H9 (cell line): Measurements from ENCODE around the gene C20orf204. TPM values are rescaled to one million over a fixed set of nuclear protein-coding genes. Genes with fewer than 3 reads are reported as not detected.

Experiments used
- DNase-seq: peaks from one replicate; pipeline ENCODE4 v3.0.0-alpha.2; 2017
- H2AFZ ChIP-seq: one replicate; pipeline ENCODE4 v1.6.1; 2013; ENCODE audit warnings: mild to moderate bottlenecking, low read length, control low read depth, moderate library complexity
- H2AK5ac ChIP-seq: 2 replicates; pipeline ENCODE4 v1.6.1; 2013; ENCODE audit warnings: low read length, control low read depth, mixed read lengths; ENCODE audit not compliant: insufficient read length
- H2BK120ac ChIP-seq: one replicate; pipeline ENCODE4 v1.6.1; 2013; ENCODE audit warnings: low read depth, mild to moderate bottlenecking, low read length, control low read depth, inconsistent platforms; ENCODE audit not compliant: poor library complexity, severe bottlenecking
- H2BK12ac ChIP-seq: 2 replicates; pipeline ENCODE4 v1.6.1; 2013; ENCODE audit warnings: low read length, control low read depth, mixed read lengths, low read depth; ENCODE audit not compliant: insufficient read length
- H2BK15ac ChIP-seq: 2 replicates; pipeline ENCODE4 v1.6.1; 2013; ENCODE audit warnings: low read depth, low read length, control low read depth
- H2BK20ac ChIP-seq: one replicate; pipeline ENCODE4 v1.6.1; 2013; ENCODE audit warnings: low read depth, mild to moderate bottlenecking, low read length, control low read depth, inconsistent platforms; ENCODE audit not compliant: poor library complexity, severe bottlenecking
- H2BK5ac ChIP-seq: 2 replicates; pipeline ENCODE4 v1.6.1; 2013; ENCODE audit warnings: low read length, control low read depth, mixed read lengths; ENCODE audit not compliant: insufficient read length
- H3K14ac ChIP-seq: 2 replicates; pipeline ENCODE4 v1.6.1; 2013; ENCODE audit warnings: low read length, control low read depth; ENCODE audit not compliant: insufficient read depth
- H3K18ac ChIP-seq: 2 replicates; pipeline ENCODE4 v1.6.1; 2013; ENCODE audit warnings: low read depth, mild to moderate bottlenecking, mixed read lengths, low read length, control low read depth; ENCODE audit not compliant: insufficient read length
- H3K23ac ChIP-seq: 2 replicates; pipeline ENCODE4 v1.6.1; 2013; ENCODE audit warnings: low read length, control low read depth, mixed read lengths, low read depth; ENCODE audit not compliant: insufficient read length
- H3K23me2 ChIP-seq: 2 replicates; pipeline ENCODE4 v1.6.1; 2013; ENCODE audit warnings: low read depth, mild to moderate bottlenecking, mixed read lengths, low read length, control low read depth; ENCODE audit not compliant: insufficient read length, poor library complexity, severe bottlenecking
- H3K27ac ChIP-seq: 2 replicates; pipeline ENCODE4 v1.5.1; 2013; ENCODE audit warnings: low read length, control low read depth, mixed read lengths, low read depth; ENCODE audit not compliant: insufficient read length
- H3K27me3 ChIP-seq: 2 replicates; pipeline ENCODE4 v1.6.1; 2013; ENCODE audit warnings: low read length, control low read depth, inconsistent platforms; ENCODE audit not compliant: insufficient read depth
- H3K4ac ChIP-seq: 2 replicates; pipeline ENCODE4 v1.6.1; 2013; ENCODE audit warnings: low read depth, mild to moderate bottlenecking, control low read depth, inconsistent platforms, low read length, moderate library complexity
- H3K4me1 ChIP-seq: 2 replicates; pipeline ENCODE4 v1.6.1; 2013; ENCODE audit warnings: low read length, control low read depth, inconsistent platforms; ENCODE audit not compliant: insufficient read depth
- H3K4me2 ChIP-seq: 2 replicates; pipeline ENCODE4 v1.6.1; 2013; ENCODE audit warnings: low read length, control low read depth, mixed read lengths; ENCODE audit not compliant: insufficient read length, insufficient read depth
- H3K56ac ChIP-seq: 2 replicates; pipeline ENCODE4 v1.6.1; 2013; ENCODE audit warnings: low read depth, mild to moderate bottlenecking, mixed read lengths, low read length, control low read depth; ENCODE audit not compliant: insufficient read length
- H3K79me1 ChIP-seq: 2 replicates; pipeline ENCODE4 v1.6.1; 2013; ENCODE audit warnings: low read depth, mild to moderate bottlenecking, moderate library complexity, low read length, control low read depth, inconsistent platforms; ENCODE audit not compliant: insufficient read depth, poor library complexity, severe bottlenecking
- H3K79me2 ChIP-seq: 2 replicates; pipeline ENCODE4 v1.6.1; 2013; ENCODE audit warnings: low read length, control low read depth, inconsistent platforms; ENCODE audit not compliant: insufficient read depth
- H3K9ac ChIP-seq: 2 replicates; pipeline ENCODE4 v1.6.1; 2013; ENCODE audit warnings: low read length, control low read depth, mixed read lengths; ENCODE audit not compliant: insufficient read length; ENCODE audit errors: extremely low read depth
- H3K9me3 ChIP-seq: one replicate; pipeline ENCODE4 v1.6.1; 2013; ENCODE audit warnings: low read depth, low read length, inconsistent platforms; ENCODE audit not compliant: control insufficient read depth
- H3T11ph ChIP-seq: one replicate; pipeline ENCODE4 v1.6.1; 2013; ENCODE audit warnings: mild to moderate bottlenecking, low read length, control low read depth, inconsistent platforms
- H4K20me1 ChIP-seq: one replicate; pipeline ENCODE4 v1.6.1; 2013; ENCODE audit not compliant: control insufficient read depth, insufficient read length, insufficient read depth
- H4K5ac ChIP-seq: 2 replicates; pipeline ENCODE4 v1.6.1; 2013; ENCODE audit warnings: low read depth, mild to moderate bottlenecking, mixed read lengths, low read length, control low read depth; ENCODE audit not compliant: insufficient read length
- H4K8ac ChIP-seq: replicated peaks from 2 replicates; pipeline ENCODE4 v1.6.1; 2013; ENCODE audit warnings: low read length, control low read depth, mixed read lengths, low read depth; ENCODE audit not compliant: insufficient read length
- H4K91ac ChIP-seq: 2 replicates; pipeline ENCODE4 v1.6.1; 2013; ENCODE audit warnings: low read depth, mild to moderate bottlenecking, moderate library complexity, mixed read lengths, low read length, control low read depth; ENCODE audit not compliant: insufficient read length
- H3K27ac Mint-ChIP-seq, 3 experiments: 2 replicates in 2 of 3; 3 replicates in 1 of 3; pipeline ENCODE4 v1.8.0; 2020 to 2021; ENCODE audit warnings: mixed read lengths in 3 of 3, mild to moderate bottlenecking in 1 of 3, moderate library complexity in 1 of 3
- H3K27me3 Mint-ChIP-seq: 2 replicates; pipeline ENCODE4 v1.8.0; 2021; ENCODE audit warnings: low read depth, mild to moderate bottlenecking, moderate library complexity, mixed read lengths
- H3K36me3 Mint-ChIP-seq, 3 experiments: 2 replicates in 2 of 3; 3 replicates in 1 of 3; pipeline ENCODE4 v1.8.0; 2020 to 2021; ENCODE audit warnings: low read depth in 3 of 3, mixed read lengths in 3 of 3; ENCODE audit not compliant: insufficient read depth in 1 of 3
- H3K4me1 Mint-ChIP-seq, 2 experiments: 2 replicates each; pipeline ENCODE4 v1.8.0; 2020; ENCODE audit warnings: mixed read lengths in 2 of 2
- H3K4me3 Mint-ChIP-seq, 2 experiments: 2 replicates in 1 of 2; 3 replicates in 1 of 2; pipeline ENCODE4 v1.8.0; 2020 to 2021; ENCODE audit warnings: mild to moderate bottlenecking in 2 of 2, mixed read lengths in 2 of 2, moderate library complexity in 1 of 2
- H3K9me3 Mint-ChIP-seq, 2 experiments: 2 replicates in 1 of 2; 3 replicates in 1 of 2; pipeline ENCODE4 v1.8.0; 2020; ENCODE audit warnings: mild to moderate bottlenecking in 2 of 2, mixed read lengths in 2 of 2, moderate library complexity in 1 of 2
- CTCF ChIP-seq: fragments of 200-600 bp; sonication (generic); conservative IDR thresholded peaks from 3 replicates; pipeline ENCODE4 v1.8.0; 2021; ENCODE audit warnings: antibody characterized with exemption, mild to moderate bottlenecking
- WGBS: extraction: QIAGEN DNeasy Blood & Tissue Kit; methylation state at CpG from one replicate; pipeline ENCODE4 v1.1.7; 2013; ENCODE audit warnings: missing lambda C conversion rate, low lambda C conversion rate, mixed read lengths; ENCODE audit not compliant: insufficient read length; ENCODE audit errors: extremely low coverage; 5-methylcytosine and 5-hydroxymethylcytosine counted together
- total RNA-seq: library from RNA; stranded (reverse); gene quantifications from 2 replicates; pipeline ENCODE4 v1.2.1, GENCODE V29; 2021

The C20orf204 gene
- total RNA-seq, 1 experiment from 2014 or later, result 2.2 TPM

GRCh38 chr20:64030371-64031134, 5.4 kb upstream of the C20orf204 start:
- Mint-ChIP-seq H3K4me1 (peaks cover 6 to 7% of the 10 kb centered on the region in 2 experiments; a peak in 3 of 4 replicates), H3K4me3 (no peak overlapping the region), H3K36me3 (peaks cover 29 to 84% (median 66%) of the 10 kb centered on the region in 3 experiments), H3K27ac (no peak overlapping the region), H3K27me3 (no peaks in the 10 kb centered on the region), H3K9me3 (no peaks in the 10 kb centered on the region)
- Histone ChIP-seq H3K9ac (no peak overlapping the region), H3K79me2 (no peaks in the 10 kb centered on the region), H3K4ac (no peak overlapping the region), H3K56ac (no peak overlapping the region), H3K4me2 (no peak overlapping the region), H2BK5ac (no peak overlapping the region), H2BK120ac (no peak overlapping the region), H3K23ac (no peak overlapping the region), H3K18ac (no peak overlapping the region), H2BK20ac (no peak overlapping the region), H2AFZ (no peak overlapping the region), H3K27me3 (no peaks in the 10 kb centered on the region), H3K9me3 (no peaks in the 10 kb centered on the region), H4K20me1 (no peaks in the 10 kb centered on the region), H3K4me1 (no peaks in the 10 kb centered on the region; the same call in 1 of the 2 replicates), H4K5ac (no peak overlapping the region), H3K14ac (no peak overlapping the region), H3T11ph (no peak overlapping the region), H2AK5ac (no peak overlapping the region), H3K27ac (no peak overlapping the region), H3K23me2 (no peaks in the 10 kb centered on the region), H4K8ac (no peak overlapping the region), H4K91ac (no peak overlapping the region), H2BK12ac (no peak overlapping the region), H2BK15ac (no peak overlapping the region), H3K79me1 (no peaks in the 10 kb centered on the region)
- WGBS, result no CpG with 5 or more reads among the region's 20 CpGs
- TF ChIP-seq CTCF, result no peak
- no peak for DNase-seq
